GM23338 (cell line): ENCODE measurements around the gene MEGF6.

ENCODE experiments used
- CREB1 ChIP-seq: fragments of 250-450 bp; sonication (Bioruptor Pico); IDR thresholded peaks from 2 replicates; pipeline ENCODE4 v1.5.0; 2020; ENCODE audit warnings: low read depth, mild to moderate bottlenecking, moderate library complexity
- EZH2 ChIP-seq: fragments of 200-600 bp; sonication (generic); IDR thresholded peaks from one replicate; pipeline ENCODE4 v1.8.0; 2017; ENCODE audit warnings: antibody characterized with exemption, mild to moderate bottlenecking, low read depth; ENCODE audit not compliant: unreplicated experiment
- EZH2phosphoT487 ChIP-seq: fragments of 200-600 bp; sonication (generic); IDR thresholded peaks from one replicate; pipeline ENCODE4 v1.8.1; 2018; ENCODE audit warnings: antibody characterized with exemption; ENCODE audit not compliant: unreplicated experiment
- JUNB ChIP-seq: IDR thresholded peaks from one replicate; pipeline ENCODE4 v1.6.1; 2016; ENCODE audit warnings: antibody characterized with exemption; ENCODE audit not compliant: unreplicated experiment
- POLR2AphosphoS5 ChIP-seq: IDR thresholded peaks from 2 replicates; pipeline ENCODE4 v1.6.1; 2016; ENCODE audit warnings: antibody characterized with exemption, low read depth
- STAT1 ChIP-seq: IDR thresholded peaks from one replicate; pipeline ENCODE4 v1.6.1; 2016; ENCODE audit warnings: antibody characterized with exemption; ENCODE audit not compliant: unreplicated experiment
- TF ChIP-seq, protein P1 (sequence below): IDR thresholded peaks from one replicate; pipeline ENCODE4 v1.6.1; 2018; ENCODE audit warnings: antibody characterized with exemption; ENCODE audit not compliant: unreplicated experiment
- TF ChIP-seq, protein P2 (sequence below), 2 experiments: fragments of 200-600 bp in 1 of 2; sonication (generic) in 1 of 2; conservative IDR thresholded peaks; 2 replicates each; pipeline versions ENCODE4 v1.5.1 to v1.6.1; 2016 to 2017; ENCODE audit warnings: antibody characterized with exemption in 2 of 2, low read depth in 2 of 2, mild to moderate bottlenecking in 2 of 2, moderate library complexity in 1 of 2
- TF ChIP-seq, protein P3 (sequence below): IDR thresholded peaks from 2 replicates; pipeline ENCODE4 v1.6.1; 2016; ENCODE audit warnings: antibody characterized with exemption

DNA sequence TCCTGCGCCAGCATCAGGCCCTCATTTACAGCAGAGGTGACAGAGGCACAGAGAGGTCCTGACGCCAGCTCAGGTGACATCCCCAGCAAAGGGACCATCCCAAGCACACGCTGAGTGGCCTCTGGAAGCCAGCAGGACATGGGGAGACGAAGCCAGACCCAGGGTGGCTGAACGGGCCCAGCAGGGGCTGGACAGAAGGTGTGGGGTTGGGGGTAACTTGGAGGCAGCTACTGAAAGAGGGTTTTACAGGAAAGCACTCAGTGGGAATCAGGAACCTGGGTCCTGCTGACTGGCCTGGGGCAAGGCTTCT is 158.5 kb downstream of the MEGF6 start:
- no peak for TF ChIP-seq POLR2AphosphoS5
- TF ChIP-seq EZH2phosphoT487, result no peak
- TF ChIP-seq, protein P1, sequence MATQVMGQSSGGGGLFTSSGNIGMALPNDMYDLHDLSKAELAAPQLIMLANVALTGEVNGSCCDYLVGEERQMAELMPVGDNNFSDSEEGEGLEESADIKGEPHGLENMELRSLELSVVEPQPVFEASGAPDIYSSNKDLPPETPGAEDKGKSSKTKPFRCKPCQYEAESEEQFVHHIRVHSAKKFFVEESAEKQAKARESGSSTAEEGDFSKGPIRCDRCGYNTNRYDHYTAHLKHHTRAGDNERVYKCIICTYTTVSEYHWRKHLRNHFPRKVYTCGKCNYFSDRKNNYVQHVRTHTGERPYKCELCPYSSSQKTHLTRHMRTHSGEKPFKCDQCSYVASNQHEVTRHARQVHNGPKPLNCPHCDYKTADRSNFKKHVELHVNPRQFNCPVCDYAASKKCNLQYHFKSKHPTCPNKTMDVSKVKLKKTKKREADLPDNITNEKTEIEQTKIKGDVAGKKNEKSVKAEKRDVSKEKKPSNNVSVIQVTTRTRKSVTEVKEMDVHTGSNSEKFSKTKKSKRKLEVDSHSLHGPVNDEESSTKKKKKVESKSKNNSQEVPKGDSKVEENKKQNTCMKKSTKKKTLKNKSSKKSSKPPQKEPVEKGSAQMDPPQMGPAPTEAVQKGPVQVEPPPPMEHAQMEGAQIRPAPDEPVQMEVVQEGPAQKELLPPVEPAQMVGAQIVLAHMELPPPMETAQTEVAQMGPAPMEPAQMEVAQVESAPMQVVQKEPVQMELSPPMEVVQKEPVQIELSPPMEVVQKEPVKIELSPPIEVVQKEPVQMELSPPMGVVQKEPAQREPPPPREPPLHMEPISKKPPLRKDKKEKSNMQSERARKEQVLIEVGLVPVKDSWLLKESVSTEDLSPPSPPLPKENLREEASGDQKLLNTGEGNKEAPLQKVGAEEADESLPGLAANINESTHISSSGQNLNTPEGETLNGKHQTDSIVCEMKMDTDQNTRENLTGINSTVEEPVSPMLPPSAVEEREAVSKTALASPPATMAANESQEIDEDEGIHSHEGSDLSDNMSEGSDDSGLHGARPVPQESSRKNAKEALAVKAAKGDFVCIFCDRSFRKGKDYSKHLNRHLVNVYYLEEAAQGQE, result no peak
- TF ChIP-seq, protein P2, sequence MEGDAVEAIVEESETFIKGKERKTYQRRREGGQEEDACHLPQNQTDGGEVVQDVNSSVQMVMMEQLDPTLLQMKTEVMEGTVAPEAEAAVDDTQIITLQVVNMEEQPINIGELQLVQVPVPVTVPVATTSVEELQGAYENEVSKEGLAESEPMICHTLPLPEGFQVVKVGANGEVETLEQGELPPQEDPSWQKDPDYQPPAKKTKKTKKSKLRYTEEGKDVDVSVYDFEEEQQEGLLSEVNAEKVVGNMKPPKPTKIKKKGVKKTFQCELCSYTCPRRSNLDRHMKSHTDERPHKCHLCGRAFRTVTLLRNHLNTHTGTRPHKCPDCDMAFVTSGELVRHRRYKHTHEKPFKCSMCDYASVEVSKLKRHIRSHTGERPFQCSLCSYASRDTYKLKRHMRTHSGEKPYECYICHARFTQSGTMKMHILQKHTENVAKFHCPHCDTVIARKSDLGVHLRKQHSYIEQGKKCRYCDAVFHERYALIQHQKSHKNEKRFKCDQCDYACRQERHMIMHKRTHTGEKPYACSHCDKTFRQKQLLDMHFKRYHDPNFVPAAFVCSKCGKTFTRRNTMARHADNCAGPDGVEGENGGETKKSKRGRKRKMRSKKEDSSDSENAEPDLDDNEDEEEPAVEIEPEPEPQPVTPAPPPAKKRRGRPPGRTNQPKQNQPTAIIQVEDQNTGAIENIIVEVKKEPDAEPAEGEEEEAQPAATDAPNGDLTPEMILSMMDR (conservative IDR thresholded peaks at IDR 0.05; ENCODE audit: low read depth in 2 of 2), result no peak
- TF ChIP-seq STAT1, result no peak
- no peak for TF ChIP-seq EZH2
- TF ChIP-seq JUNB, result no peak
- TF ChIP-seq, protein P3, sequence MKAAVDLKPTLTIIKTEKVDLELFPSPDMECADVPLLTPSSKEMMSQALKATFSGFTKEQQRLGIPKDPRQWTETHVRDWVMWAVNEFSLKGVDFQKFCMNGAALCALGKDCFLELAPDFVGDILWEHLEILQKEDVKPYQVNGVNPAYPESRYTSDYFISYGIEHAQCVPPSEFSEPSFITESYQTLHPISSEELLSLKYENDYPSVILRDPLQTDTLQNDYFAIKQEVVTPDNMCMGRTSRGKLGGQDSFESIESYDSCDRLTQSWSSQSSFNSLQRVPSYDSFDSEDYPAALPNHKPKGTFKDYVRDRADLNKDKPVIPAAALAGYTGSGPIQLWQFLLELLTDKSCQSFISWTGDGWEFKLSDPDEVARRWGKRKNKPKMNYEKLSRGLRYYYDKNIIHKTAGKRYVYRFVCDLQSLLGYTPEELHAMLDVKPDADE, result no peak
- TF ChIP-seq CREB1 (CRISPR knock-in tag), result no peak
